ENCODE measurements around the gene MOSPD3.

MOSPD3 gene

GRCh38 chr7:100578246-100579183 is 33.8 kb upstream of the MOSPD3 start:
- no peak for ATAC-seq
- no peak for TF ChIP-seq PPARA (CRISPR knock-in tag; IDR thresholded peaks at IDR 0.05; ENCODE audit: borderline replicate concordance)
- no peak for TF ChIP-seq TOX (CRISPR knock-in tag; IDR thresholded peaks at IDR 0.05; ENCODE audit: borderline replicate concordance)
- no peak for TF ChIP-seq BACH2 (CRISPR knock-in tag; IDR thresholded peaks at IDR 0.05; ENCODE audit: borderline replicate concordance)
- no peak for TF ChIP-seq PATZ1 (CRISPR knock-in tag; IDR thresholded peaks at IDR 0.05; ENCODE audit: borderline replicate concordance)
- TF ChIP-seq ZC3H10 (CRISPR knock-in tag; IDR thresholded peaks at IDR 0.05) = no peak

GRCh38 chr7:100580466-100581283 is 31.7 kb upstream of the MOSPD3 start:
- TF ChIP-seq ISL1 (CRISPR knock-in tag; IDR thresholded peaks at IDR 0.05) = no peak
- no peak for TF ChIP-seq PATZ1 (CRISPR knock-in tag; IDR thresholded peaks at IDR 0.05; ENCODE audit: borderline replicate concordance)
- TF ChIP-seq TSHZ2 (CRISPR knock-in tag; IDR thresholded peaks at IDR 0.05) = no peak
- TF ChIP-seq RARB (CRISPR knock-in tag; IDR thresholded peaks at IDR 0.05) = no peak
- no peak for TF ChIP-seq ARNTL (CRISPR knock-in tag; IDR thresholded peaks at IDR 0.05; ENCODE audit: borderline replicate concordance, low read depth)
- no peak for ATAC-seq

- ATAC-seq = no peak
- TF ChIP-seq GLIS3 (CRISPR knock-in tag; IDR thresholded peaks at IDR 0.05) (no peak), CREB5 (CRISPR knock-in tag; IDR thresholded peaks at IDR 0.05; ENCODE audit: low read depth) (no peak), ZFP3 (CRISPR knock-in tag; IDR thresholded peaks at IDR 0.05) (no peak), OSR1 (CRISPR knock-in tag; IDR thresholded peaks at IDR 0.05) (no peak), CSDC2 (CRISPR knock-in tag; IDR thresholded peaks at IDR 0.05) (no peak), SNAI2 (CRISPR knock-in tag; IDR thresholded peaks at IDR 0.05) (no peak), ESRRG (CRISPR knock-in tag; IDR thresholded peaks at IDR 0.05) (no peak), ISL1 (CRISPR knock-in tag; IDR thresholded peaks at IDR 0.05) (no peak), BACH2 (CRISPR knock-in tag; IDR thresholded peaks at IDR 0.05; ENCODE audit: borderline replicate concordance) (no peak), ZFP30 (CRISPR knock-in tag; IDR thresholded peaks at IDR 0.05) (no peak), TSHZ2 (CRISPR knock-in tag; IDR thresholded peaks at IDR 0.05) (no peak), TCF4 (CRISPR knock-in tag; IDR thresholded peaks at IDR 0.05; ENCODE audit: borderline replicate concordance) (no peak), PPARA (CRISPR knock-in tag; IDR thresholded peaks at IDR 0.05; ENCODE audit: borderline replicate concordance) (no peak), POU6F1 (CRISPR knock-in tag; IDR thresholded peaks at IDR 0.05; ENCODE audit: borderline replicate concordance, low read depth) (no peak), ZNF70 (CRISPR knock-in tag; IDR thresholded peaks at IDR 0.05) (no peak), ZNF8 (CRISPR knock-in tag; IDR thresholded peaks at IDR 0.05) (no peak), ZNF565 (CRISPR knock-in tag; conservative IDR thresholded peaks at IDR 0.05; ENCODE audit: low read depth) (no peak), RARB (CRISPR knock-in tag; IDR thresholded peaks at IDR 0.05) (no peak)
Observed at GRCh38 chr7:100582041-100582579, 30.2 kb upstream of the MOSPD3 start.

Measured in SK-N-SH treated with all-trans-retinoic acid at 6 μM for 48 hours (cell line).